Endothelial cell (in vitro differentiated cells): ENCODE measurements around the gene SYT17. TPM values are rescaled to one million over a fixed set of nuclear protein-coding genes. Genes with fewer than 3 reads are reported as not detected.

Source experiments
- DNase-seq: peaks from one replicate; pipeline ENCODE4 v3.0.0; 2021; ENCODE audit warnings: low spot score
- H3K27ac Mint-ChIP-seq: one replicate; pipeline ENCODE4 v1.8.0; 2021; ENCODE audit warnings: mixed read lengths, inconsistent platforms; ENCODE audit not compliant: unreplicated experiment
- H3K27me3 Mint-ChIP-seq: one replicate; pipeline ENCODE4 v1.8.0; 2021; ENCODE audit warnings: mild to moderate bottlenecking, moderate library complexity, mixed read lengths, inconsistent platforms; ENCODE audit not compliant: unreplicated experiment
- H3K36me3 Mint-ChIP-seq: one replicate; pipeline ENCODE4 v1.8.0; 2021; ENCODE audit warnings: mild to moderate bottlenecking, low read depth, mixed read lengths, inconsistent platforms; ENCODE audit not compliant: unreplicated experiment
- H3K4me1 Mint-ChIP-seq: one replicate; pipeline ENCODE4 v1.8.0; 2021; ENCODE audit warnings: mild to moderate bottlenecking, mixed read lengths, inconsistent platforms; ENCODE audit not compliant: unreplicated experiment
- H3K4me3 Mint-ChIP-seq: one replicate; pipeline ENCODE4 v1.8.0; 2021; ENCODE audit warnings: mild to moderate bottlenecking, mixed read lengths, inconsistent platforms; ENCODE audit not compliant: unreplicated experiment
- H3K9me3 Mint-ChIP-seq: one replicate; pipeline ENCODE4 v1.8.0; 2021; ENCODE audit warnings: mixed read lengths, inconsistent platforms; ENCODE audit not compliant: unreplicated experiment
- total RNA-seq: library from RNA; stranded (reverse); fragmentation: NEBNext Ultra II Directional; extraction: Animal tissue kit (Norgen Biotek cat#: 25700); gene quantifications from one replicate; pipeline ENCODE4 v1.2.1, GENCODE V29; 2021; ENCODE audit not compliant: unreplicated experiment
- TF ChIP-seq, protein P1 (sequence below): fragments of 200-600 bp; sonication (generic); IDR thresholded peaks from one replicate; pipeline ENCODE4 v1.5.0; 2021; ENCODE audit warnings: antibody characterized with exemption; ENCODE audit not compliant: unreplicated experiment

Gene SYT17
- total RNA-seq, 1 donor from 2014 or later, result 16.4 TPM

DNA sequence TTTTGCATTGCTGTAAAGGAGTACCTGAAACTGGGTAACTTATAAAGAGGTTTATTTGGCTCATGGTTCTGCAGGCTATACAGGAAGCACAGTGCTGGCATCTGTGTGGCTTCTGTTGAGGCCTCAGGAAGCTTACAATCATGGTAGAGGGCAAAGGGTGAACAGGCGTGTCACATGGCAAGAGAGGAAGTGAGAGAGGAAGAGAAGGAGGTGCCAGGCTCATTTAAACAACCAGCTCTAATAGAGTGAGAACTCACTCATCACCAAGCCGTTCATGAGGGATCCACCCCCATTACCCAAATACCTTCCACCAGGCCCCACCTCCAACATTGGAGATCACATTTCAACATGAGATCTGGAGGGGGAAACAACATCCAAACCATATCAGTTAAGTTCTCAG is 101.1 kb downstream of the SYT17 start:
- Mint-ChIP-seq H3K4me1 (no peaks in the 10 kb centered on the region), H3K27me3 (peaks cover 4% of the 10 kb centered on the region), H3K4me3 (no peak overlapping the region), H3K9me3 (peaks cover 5% of the 10 kb centered on the region), H3K36me3 (peaks cover 25% of the 10 kb centered on the region), H3K27ac (no peak overlapping the region)
- TF ChIP-seq, protein P1, sequence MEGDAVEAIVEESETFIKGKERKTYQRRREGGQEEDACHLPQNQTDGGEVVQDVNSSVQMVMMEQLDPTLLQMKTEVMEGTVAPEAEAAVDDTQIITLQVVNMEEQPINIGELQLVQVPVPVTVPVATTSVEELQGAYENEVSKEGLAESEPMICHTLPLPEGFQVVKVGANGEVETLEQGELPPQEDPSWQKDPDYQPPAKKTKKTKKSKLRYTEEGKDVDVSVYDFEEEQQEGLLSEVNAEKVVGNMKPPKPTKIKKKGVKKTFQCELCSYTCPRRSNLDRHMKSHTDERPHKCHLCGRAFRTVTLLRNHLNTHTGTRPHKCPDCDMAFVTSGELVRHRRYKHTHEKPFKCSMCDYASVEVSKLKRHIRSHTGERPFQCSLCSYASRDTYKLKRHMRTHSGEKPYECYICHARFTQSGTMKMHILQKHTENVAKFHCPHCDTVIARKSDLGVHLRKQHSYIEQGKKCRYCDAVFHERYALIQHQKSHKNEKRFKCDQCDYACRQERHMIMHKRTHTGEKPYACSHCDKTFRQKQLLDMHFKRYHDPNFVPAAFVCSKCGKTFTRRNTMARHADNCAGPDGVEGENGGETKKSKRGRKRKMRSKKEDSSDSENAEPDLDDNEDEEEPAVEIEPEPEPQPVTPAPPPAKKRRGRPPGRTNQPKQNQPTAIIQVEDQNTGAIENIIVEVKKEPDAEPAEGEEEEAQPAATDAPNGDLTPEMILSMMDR, result no peak
- DNase-seq, result no peak

DNA sequence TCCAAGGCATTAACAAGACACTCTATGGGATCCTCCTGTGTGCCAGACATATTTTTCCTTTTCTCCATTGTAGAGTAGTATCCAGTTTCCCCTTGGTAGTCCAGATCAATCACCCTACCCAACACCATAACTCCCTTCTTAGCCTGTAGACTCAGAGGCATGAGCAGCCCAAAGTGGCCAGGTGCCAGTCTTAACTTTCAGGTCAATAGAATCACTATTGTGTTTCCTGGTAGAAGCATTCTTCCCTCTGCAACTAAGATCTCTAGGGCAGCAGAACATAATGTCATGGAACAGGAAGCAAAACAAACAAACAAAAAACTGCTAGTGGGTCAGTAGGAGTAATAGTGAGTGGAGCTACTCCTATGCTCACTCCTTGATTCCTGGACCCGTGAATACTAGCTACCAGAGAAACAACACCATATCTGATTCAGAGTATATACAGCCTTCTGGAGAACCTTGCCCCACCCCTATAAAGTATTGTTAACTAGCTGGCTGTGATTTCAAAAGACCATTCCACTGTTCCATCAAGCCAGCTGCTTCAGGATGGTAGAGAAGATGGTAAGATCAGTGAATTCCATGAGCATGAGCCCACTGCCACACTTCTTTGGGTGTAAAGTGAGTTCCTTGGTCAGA is 106.2 kb downstream of the SYT17 start:
- no peak for DNase-seq
- Mint-ChIP-seq H3K9me3 (no peaks in the 10 kb centered on the region), H3K36me3 (no peaks in the 10 kb centered on the region), H3K4me1 (no peaks in the 10 kb centered on the region), H3K4me3 (no peak overlapping the region), H3K27me3 (peaks cover 1% of the 10 kb centered on the region), H3K27ac (no peak overlapping the region)
- TF ChIP-seq, protein P1, result no peak

DNA sequence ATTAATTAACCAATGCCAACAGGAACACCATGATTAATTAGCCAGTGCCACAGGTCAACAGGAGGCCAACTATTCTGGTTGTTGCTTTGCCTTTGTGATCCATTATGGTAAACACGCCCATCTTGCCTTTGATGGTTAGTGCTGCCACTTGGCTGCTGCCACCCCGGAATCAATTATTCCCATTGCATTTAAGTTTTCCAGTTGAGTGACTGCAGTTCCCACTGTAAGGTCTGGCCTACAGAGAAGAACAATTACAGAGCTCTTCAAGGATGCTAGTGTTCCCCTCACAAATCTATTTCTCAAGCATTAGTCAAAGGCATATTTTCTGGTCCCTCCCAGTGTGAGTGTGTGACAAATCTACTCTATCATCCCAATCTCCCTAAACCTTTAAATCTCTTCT is 110.4 kb downstream of the SYT17 start:
- peaks cover 1% of the 10 kb centered on the region for H3K27me3 Mint-ChIP-seq
- no peaks in the 10 kb centered on the region for H3K36me3 Mint-ChIP-seq
- TF ChIP-seq, protein P1, result no peak
- H3K4me1 Mint-ChIP-seq, result no peaks in the 10 kb centered on the region
- no peak overlapping the region for H3K4me3 Mint-ChIP-seq
- no peak for DNase-seq
- H3K9me3 Mint-ChIP-seq, result no peaks in the 10 kb centered on the region
- H3K27ac Mint-ChIP-seq, result no peak overlapping the region

DNA sequence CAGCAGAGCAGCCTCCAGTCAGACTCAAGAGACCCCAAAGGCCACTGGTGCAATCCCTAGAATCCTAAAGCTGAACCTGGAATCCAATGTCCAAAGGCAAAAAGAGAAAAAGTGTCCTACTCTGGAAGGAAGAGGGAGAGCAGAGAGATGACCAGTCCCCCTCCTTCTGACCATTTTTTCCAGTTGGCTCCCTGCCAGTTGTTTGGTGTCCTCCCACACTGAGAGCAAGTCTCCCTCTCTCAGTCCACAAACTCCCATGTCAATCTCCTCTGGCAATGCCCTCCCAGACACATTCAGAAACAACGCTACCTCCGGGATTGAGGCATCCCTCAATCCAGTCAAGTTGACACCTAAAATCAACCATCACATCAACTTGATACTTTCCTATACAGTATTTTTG is 113.2 kb downstream of the SYT17 start:
- TF ChIP-seq, protein P1, result no peak
- no peak overlapping the region for H3K4me3 Mint-ChIP-seq
- DNase-seq, result no peak
- no peak overlapping the region for H3K27ac Mint-ChIP-seq
- H3K27me3 Mint-ChIP-seq, result peaks cover 6% of the 10 kb centered on the region
- no peaks in the 10 kb centered on the region for H3K4me1 Mint-ChIP-seq
- H3K36me3 Mint-ChIP-seq, result no peaks in the 10 kb centered on the region
- H3K9me3 Mint-ChIP-seq, result no peaks in the 10 kb centered on the region

DNA sequence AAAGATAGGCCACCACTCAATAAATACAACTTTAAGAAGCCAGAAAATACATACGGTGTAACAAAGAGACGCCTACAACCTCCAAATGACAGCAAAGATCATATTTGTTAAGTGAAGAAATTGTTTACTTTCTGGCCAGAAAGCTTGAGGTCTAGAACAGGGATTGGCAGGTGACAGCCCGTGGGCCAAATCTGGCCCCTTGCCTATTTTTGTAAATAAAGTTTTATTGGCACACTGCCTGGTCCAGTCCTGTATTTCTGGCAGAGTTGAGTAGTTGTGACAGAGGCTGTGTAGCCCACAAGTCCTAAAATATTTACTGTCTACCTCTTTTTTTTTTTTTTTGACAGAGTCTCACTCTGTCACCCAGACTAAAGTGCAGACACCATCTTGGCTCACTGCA is 114.1 kb downstream of the SYT17 start:
- Mint-ChIP-seq H3K27me3 (peaks cover 6% of the 10 kb centered on the region), H3K27ac (no peak overlapping the region), H3K36me3 (no peaks in the 10 kb centered on the region), H3K9me3 (no peaks in the 10 kb centered on the region), H3K4me3 (no peak overlapping the region), H3K4me1 (no peaks in the 10 kb centered on the region)
- no peak for DNase-seq
- TF ChIP-seq, protein P1, result no peak
